Stimulated activated CD4-positive, alpha-beta T cell treated with anti-CD3 and anti-CD28 coated beads, TNF-alpha, amount 100 ng/mL, for 24 hours (primary cell): Measurements from ENCODE around the gene ZCCHC12.

Source experiments
- DNase-seq, 3 experiments: peaks; one replicate each; pipeline ENCODE4 v3.0.0-alpha.2; 2020; ENCODE audit warnings: low read depth in 3 of 3

ZCCHC12 gene

DNA sequence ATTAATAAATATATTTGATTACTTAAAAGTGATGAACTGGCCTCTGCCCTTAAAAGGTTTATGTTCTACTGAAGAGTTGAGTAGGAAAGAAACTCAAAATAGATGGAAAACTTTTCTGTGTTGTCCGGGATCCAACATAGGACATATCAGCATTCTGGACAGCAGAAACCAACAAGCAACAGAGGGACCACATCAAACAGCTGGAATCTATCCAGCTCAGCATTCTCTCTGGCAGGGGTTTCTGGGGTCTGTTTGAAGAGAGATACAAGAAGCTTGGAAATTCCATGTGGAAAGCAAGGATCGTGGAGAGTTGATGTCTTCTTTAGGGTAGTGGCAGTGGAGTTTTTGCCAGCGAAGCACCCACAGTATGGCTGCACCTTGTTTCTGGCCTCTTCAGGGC, 43.6 kb downstream of the ZCCHC12 start:
- no peak for DNase-seq

DNA sequence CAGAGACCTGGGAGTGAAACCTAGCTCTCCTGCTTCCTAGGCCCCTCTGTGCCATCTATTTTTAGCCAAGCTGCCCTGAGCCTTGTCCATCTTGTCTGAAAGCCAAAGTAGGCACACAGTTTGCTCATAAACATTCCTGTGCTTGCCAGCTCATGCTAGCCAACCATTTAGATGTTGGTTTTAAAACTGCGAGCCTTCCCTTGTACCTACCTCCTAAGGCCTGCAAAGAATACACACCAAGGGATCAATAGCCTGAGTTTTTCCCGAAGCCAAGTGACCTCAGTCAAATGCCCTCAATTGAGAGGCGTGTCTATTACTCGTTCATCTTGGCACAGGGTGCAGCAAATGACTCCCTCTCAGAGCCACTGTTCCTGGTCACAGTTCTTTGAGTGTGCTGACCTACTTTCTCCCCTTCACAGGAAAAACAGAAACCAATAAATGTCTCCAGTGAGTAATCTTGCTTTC, 48.5 kb downstream of the ZCCHC12 start:
- no peak for DNase-seq
